Stimulated activated CD8-positive, alpha-beta memory T cell treated with anti-CD3 and anti-CD28 coated beads, Interleukin-2, amount 100 ng/mL, for 1 hour (primary cell): ENCODE results near the gene TLN1.
A peak's percentile ranks its signal among the peaks of the same experiment; 100 is the strongest.

ENCODE experiments used
- DNase-seq, 2 donors: peaks; one replicate each; pipeline ENCODE4 v3.0.0-alpha.2; 2020; ENCODE audit warnings: low read depth in 2 of 2

The TLN1 gene

DNA sequence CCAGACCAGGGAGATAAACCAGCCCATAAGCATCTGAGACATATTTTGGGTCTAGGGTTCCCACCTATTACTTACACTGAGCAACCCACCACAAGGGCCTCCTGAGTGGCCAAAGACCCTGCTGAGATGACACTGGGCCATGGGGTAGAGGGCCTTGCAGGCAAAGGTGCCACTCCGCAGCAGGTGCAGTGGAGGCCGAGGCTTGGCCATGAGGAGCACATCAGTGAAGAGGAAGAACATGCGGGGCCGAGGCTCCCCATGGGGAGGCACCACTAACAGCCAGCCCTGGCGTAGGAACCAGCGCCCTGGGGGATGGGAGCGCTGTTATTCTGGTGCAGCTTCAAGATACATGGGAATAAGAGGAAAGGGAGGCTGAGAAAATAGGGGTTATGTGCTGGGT is 69.6 kb downstream of the TLN1 start:
- DNase-seq, result no peak

DNA sequence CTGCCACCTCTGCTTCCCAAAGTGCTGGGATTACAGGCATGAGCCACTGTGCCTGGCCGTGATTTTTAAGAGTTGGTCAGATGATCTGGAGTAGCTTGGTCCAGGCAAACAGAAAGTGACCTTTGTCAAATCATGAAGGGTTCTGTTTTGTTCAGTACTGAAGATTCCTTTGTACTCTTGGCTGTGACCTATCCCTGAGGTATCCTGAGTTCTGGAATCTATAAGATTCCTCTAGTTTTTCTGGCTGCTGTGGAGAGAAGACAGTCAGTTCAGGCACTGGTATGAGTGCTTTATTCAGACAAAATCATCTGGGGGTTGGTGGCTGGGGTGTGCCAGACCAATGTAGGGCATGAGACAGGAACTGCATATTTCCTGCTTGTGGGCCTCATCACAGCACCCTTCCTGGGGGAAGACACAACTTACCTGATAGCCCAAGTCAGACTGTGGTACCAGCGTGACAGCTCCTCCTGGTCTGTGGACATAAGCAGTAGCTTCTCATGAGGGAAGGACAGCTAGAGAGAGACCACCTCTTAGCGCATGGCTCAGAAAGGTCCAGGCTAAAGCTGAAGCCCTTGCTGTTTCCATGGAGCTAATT is 70.1 kb downstream of the TLN1 start:
- DNase-seq, result no peak

DNA sequence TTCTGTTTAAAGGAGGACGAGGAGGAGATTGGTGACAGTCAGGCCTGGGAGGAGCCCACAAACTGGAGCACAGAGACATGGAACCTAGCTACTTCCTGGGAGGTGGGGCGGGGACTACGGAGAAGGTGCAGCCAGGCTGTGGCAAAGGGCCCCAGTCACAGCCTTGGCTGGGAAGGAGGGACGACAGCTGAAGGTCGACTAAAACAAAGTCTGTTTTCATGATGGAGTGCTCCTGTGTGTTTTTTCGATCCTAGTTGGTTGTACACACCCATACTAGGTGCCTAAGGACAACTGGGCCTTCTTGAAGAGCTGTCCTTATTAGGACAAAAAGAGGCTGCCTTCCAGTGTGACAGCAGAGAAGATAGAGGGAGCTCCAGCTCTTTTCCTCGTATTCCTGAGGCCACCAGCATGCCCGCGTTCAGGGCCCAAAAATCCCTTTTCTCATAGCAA is 71.0 kb downstream of the TLN1 start:
- DNase-seq, result no peak

DNA sequence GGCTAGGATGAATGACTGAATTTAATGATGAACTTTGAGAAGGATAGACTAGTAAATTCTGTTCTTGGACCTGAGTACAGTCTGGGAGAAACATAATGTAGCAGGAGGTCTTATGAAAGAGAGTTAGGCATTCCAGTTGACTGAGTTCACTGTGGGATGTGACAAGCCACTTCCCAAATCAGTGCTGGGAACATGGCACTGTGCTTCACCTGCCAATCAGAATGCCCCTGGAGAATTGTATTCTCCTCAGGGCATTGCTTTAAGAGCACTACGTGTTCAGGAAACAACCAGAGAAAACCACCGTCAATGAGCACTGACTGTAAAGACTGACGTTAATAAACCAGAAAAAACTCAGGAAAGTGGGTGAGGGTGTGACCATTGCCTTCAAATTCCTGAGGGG is 72.7 kb downstream of the TLN1 start:
- no peak for DNase-seq

DNA sequence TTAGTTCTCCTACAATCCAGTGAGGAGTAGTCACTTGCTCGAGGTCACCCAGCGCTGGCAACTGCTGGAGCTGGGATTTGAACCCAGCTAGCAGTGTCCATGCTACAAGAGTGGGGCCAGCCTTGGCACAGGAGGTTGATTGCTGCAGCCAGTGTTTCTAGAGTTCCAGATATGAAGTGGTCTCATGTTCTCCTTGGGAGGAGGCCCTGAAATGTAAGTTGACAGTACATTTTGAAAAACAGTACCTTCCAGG is 73.1 kb downstream of the TLN1 start:
- no peak for DNase-seq

DNA sequence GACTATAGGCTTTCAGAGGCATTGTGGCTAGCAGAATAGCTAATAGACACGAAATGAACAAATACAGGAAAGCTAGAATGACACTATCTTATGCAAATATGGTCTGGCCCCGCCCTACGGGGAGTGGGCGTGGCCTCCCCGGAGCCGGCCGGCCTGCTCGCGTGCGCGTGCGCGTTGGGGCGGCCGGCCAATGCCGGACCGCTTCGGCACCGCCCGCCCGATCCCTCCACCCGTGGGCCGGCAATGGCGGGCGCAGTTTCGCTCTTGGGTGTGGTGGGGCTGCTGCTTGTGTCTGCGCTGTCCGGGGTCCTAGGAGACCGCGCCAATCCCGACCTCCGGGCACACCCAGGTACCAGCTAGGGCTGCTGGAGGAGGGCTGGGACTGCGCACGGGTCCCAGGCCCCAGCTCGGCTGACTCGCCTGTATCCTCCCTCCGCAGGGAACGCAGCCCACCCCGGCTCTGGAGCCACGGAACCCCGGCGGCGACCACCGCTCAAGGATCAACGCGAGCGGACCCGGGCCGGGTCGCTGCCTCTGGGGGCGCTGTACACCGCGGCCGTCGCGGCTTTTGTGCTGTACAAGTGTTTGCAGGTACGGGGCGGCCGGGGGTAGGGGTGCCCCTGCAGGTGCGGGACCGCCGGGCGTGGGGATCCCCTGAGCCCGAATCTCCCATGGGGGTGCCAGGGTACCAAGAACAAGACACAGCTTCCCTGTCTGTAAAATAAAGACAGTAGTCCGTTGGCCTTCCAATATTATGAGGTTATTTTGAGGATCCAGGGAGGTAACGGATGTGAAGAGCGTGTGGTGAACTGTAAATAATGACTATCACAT is 73.6 kb downstream of the TLN1 start, which contains the start of gene CCDC107:
Gene CCDC107, plus strand, starts transcription at position 156 of the 831 bp plus-strand sequence. Its CDS starts 88 bp downstream, at position 244.
- DNase-seq, result peak; percentile 66 to 72

DNA sequence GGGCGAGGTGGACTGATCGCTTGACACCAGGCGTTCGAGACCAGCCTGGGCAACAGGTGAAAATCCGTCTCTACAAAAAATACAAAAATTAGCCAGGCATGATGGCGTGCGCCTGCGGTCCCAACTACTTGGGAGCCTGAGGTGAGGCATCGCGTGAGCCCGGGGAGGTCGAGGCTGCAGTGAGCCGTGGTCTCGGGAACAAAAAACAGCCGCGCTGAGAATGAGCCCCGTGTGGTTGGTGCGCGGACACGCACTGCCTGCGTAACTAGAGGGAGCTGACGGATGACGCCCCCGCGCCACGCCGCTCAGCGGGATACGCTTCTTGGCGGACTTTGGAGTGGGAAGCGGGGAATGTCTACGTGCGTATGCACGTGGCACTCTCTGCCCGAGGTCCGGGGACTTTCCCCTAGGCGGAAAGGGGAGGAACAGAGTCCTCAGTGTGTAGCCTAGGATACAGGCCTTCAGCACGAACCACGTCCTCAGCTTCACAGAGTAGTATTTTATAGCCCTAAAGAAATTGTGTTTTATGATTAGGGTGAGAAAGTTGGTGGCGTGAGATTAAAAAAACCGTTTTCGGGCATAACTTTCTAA is 74.4 kb downstream of the TLN1 start, which contains the start of gene RMRP:
Gene RMRP, minus strand, starts transcription at position 474 of the 591 bp plus-strand sequence.
- DNase-seq, result peak; percentile 68 to 77

DNA sequence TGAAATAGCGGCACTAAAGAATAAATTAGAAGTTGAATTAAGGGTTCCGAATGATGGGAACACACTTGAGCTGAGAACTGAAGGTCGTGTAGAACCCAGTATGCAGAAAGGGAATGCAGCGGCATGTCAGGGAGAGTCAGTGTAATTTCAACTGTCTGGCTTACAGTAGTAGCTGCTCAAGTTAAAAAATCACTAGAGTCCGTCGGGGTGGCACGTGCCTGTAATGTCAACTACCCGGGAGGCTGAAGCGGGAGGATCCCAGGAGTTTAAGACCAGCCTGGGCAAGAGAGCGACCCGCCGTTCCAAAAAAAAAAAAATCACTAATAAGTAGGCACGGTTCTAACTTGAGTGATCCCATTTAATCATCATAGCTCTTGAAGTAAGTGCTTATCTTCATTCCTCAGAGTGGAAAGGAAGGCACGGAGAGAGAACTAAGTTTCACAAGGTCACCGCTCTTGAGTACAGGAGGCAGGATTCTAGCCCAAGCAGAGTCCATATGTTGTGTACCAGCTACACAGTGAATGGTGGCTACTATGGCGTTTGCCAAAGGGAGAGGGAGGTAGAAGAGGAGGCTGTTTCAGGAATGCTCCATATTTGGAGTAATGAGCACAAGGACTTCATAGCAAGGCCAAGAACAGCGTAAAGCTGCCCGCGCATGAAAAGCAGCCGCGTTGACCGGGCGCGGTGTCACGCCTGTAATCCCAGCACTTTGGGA is 75.0 kb downstream of the TLN1 start:
- DNase-seq, result no peak

DNA sequence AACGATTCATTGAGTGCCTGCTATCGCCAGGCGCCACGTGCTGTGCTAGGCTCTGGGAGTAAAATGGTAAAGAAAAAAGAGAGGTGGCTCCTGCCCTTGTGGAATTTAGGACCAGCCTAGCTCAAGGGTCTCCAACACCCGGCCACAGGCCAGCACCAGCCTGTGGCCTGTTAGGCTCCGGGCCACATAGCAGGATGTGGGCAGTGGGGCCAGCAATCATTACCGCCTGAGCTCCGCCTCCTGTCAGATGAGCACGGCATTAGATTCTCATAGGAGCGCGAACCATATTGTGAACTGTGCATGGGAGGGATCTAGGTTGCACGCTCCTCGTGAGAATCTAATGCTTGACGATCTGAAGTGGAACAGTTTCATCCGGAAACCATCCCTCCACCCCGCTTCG is 75.6 kb downstream of the TLN1 start:
- no peak for DNase-seq

DNA sequence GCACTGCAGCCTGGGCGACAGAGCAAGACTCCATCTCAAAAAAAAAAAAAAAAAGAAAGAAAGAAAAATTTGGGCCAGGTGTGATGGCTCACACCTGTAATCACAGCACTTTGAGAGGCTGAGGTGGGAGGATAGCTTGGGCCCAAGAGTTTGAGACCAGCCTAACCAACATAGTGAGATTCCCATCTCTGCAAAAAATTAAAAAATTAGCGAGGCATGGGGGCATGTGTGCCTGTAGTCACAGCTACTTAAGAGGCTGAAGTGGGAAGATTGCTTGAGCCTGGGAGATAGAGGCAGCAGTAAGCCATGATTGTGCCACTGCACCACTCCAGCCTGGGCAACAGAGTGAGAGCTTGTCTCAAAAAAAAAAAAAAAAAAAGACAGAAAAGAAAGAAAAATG is 78.4 kb downstream of the TLN1 start:
- DNase-seq, result no peak

DNA sequence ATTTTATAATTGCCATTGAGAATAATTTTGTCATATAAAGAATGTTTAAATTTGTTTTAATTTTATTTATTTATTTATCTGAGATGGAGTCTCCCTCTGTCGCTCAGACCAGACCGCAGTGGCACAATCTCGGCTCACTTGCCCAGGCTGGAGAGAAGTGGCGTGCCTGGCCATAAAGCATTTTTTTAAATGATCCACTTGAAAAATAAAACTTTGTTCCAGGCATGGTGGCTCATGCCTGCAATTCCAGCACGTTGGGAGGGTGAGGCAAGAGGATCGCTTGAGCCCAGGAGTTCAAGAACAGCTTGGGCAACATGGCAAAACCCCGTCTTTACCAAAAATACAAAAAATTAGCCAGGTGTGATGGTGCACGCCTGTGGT is 79.2 kb downstream of the TLN1 start:
- DNase-seq, result no peak

DNA sequence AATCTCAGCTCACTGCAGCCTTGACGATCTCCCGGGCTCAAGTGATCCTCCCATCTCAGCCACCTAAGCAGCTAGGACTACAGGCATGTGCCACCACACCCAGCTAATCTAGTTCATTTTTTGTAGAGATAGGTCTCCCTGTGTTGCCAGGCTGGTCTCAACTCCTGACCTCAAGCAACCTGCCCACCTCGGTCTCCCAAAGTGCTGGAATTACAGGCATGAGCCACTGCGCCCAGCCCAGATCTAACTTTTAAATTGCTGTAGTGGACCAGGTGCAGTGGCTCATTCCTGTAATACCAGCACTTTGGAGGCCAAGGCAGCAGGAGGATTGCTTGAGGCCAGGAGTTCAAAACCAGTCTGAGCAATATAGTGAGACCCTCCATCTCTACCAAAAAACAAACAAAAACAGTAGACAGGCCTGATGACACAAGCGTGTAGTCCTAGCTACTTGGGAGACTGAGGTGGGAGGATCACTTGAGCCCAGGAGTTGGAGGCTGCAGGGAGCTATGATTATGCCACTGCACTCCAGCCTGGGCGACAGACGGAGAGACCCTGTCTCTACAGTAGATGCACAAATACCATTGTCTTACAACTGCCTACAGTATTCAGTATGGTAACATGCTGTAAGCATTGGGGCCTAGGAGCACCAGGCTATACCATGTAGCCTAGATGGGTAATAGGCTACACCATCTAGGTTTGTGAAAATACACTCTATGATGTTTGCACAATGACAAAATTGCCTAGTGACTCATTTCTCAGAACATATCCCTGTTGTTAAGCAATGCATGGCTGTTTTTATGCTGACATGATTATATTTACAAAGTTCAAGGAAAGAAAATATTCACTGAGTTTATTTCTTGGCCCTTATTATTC is 79.8 kb downstream of the TLN1 start:
- DNase-seq, result no peak

DNA sequence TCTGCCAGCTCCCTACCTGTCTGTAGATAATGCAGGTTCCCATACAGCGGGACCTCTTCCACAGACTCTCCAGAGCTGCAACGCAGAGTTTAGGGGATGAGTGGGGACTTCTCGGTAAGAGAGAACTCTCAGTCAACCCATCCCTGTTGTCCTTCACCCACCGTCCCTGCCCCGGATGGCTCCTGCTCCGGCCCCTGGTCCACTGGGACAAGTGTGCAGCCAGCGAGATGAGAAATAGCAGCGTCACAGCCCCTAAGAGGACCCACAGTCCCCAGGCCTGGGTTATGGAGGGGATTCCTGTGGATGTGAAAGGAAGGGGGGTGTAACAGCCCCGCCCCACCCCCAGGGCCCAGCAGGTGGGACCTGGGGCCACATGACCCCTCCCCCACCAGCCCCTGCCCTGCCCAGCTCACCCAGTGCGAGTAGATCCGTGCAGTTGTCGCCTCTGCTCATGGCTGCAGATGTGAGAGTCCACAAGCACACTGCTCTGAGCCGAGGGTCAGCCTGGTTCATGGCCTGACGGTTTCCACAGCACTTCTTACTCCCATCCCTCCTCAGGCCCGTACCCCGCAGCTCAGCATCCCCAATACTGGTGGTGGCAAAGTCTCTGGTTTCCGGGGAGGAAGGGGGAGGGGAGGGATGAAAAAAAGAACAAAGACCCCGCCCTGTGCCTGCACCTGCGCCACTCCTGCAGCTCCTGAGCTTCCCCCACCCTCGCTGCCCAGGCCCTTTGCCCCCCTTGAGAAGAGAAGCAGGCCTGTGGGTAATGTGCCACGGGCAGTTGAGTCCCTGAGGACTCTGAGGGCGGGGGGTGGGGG is 81.4 kb downstream of the TLN1 start, which contains the start of gene SIT1:
Gene SIT1, minus strand, starts transcription at position 591 of the 818 bp plus-strand sequence. Its CDS starts 78 bp downstream, at position 513.
- no peak for DNase-seq

DNA sequence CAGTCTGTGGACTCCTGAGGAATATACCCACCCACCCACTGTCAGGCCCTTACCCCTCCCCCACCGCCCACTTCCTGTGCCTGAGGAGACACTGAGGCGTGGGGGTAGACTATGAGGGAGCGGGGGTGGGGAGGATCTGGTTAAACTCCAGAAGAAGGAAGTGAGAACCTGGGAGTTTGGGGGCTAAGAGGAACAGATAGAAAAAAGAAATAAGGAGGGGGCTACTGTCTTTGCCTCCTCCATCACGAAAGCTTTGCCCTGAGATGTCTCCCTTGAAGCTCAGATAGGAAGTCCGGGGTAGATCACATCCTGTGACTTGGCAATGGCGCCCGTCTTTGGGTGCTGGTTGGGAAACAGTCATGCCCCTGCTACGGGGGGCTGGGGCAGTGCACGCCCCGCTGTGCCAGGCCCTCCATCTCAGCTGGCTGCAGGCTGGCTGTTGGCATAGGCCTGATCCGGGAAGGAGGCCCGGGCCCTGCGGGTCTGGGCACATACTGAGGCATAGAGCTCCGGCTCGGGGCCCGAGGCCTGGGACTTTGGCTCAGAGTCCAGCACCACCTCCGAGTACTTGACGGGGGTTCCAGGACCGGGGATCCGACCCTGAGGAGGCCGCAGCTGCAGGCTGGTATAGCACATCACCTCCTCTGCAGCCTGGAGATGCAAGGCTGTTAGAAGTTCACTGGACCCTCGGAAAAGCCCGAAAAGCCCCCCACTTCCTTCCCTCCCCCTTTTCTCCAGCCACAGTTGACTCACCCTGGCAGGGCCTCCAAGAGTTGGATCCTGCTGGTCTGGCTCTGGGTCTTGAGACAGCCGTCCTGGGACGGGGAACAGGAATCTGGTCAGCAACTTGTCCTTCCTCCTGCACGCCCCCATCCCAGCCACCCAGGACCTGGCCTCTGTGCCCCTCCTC is 82.3 kb downstream of the TLN1 start:
- no peak for DNase-seq
